ENCODE measurements around the gene IL12RB1. TPM values are rescaled to one million over a fixed set of nuclear protein-coding genes. Genes with fewer than 3 reads are reported as not detected.

IL12RB1 gene
- polyA plus RNA-seq, 12 donors = 0.21 to 0.58 (median 0.32) TPM; not detected in 2

- no peak for DNase-seq
Observed at GRCh38 chr19:18010149-18010548, 76.6 kb downstream of the IL12RB1 start.

- DNase-seq = no peak
Observed at GRCh38 chr19:18009412-18010066, 77.2 kb downstream of the IL12RB1 start.

Other genes with a start within 250 kb of the IL12RB1 start
- gene JAK3, start 239.0 kb downstream of the IL12RB1 start, polyA plus RNA-seq (ENCODE audit: insufficient read length in 12 of 12) = 1 to 10 TPM in 10 of 12 donors, under 1 TPM in 1, not detected in 1; 0.60 to 6.4 (median 1.9) TPM
- gene RPL18A, start 227.0 kb downstream of the IL12RB1 start, polyA plus RNA-seq (ENCODE audit: insufficient read length in 12 of 12) = 1,000 to 10,000 TPM in 11 of 12 donors, not detected in 1; 1,385 to 2,689 (median 1,882) TPM
- under 1 TPM in 6 of 12 donors, not detected in 6; 0.05 to 0.11 (median 0.06) TPM for gene SLC5A5, start 215.0 kb downstream of the IL12RB1 start, polyA plus RNA-seq (ENCODE audit: insufficient read length in 12 of 12)
- 10 to 100 TPM in 11 of 12 donors, not detected in 1; 31.2 to 90.7 (median 45.0) TPM for gene CCDC124, start 153.9 kb downstream of the IL12RB1 start, polyA plus RNA-seq (ENCODE audit: insufficient read length in 12 of 12)
- 1 to 10 TPM in 6 of 12 donors, under 1 TPM in 4, not detected in 2; 0.56 to 6.9 (median 1.0) TPM for gene KCNN1, start 119.8 kb downstream of the IL12RB1 start, polyA plus RNA-seq (ENCODE audit: insufficient read length in 12 of 12)
- 1 to 10 TPM in 11 of 12 donors, not detected in 1; 2.7 to 9.7 (median 4.7) TPM for gene ARRDC2, start 78.8 kb downstream of the IL12RB1 start, polyA plus RNA-seq (ENCODE audit: insufficient read length in 12 of 12)
- gene MAST3, start 10.8 kb upstream of the IL12RB1 start, polyA plus RNA-seq (ENCODE audit: insufficient read length in 12 of 12) = 10 to 100 TPM in 4 of 12 donors, 1 to 10 TPM in 8; 4.4 to 70.6 (median 8.8) TPM
- gene PIK3R2, start 66.2 kb upstream of the IL12RB1 start, polyA plus RNA-seq (ENCODE audit: insufficient read length in 12 of 12) = 10 to 100 TPM in 11 of 12 donors, not detected in 1; 33.4 to 70.2 (median 45.2) TPM
- 1 to 10 TPM in 3 of 12 donors, under 1 TPM in 4, not detected in 5; 0.09 to 4.5 (median 0.67) TPM for gene IFI30, start 86.9 kb upstream of the IL12RB1 start, polyA plus RNA-seq (ENCODE audit: insufficient read length in 12 of 12)
- gene MPV17L2, start 106.3 kb upstream of the IL12RB1 start, polyA plus RNA-seq (ENCODE audit: insufficient read length in 12 of 12) = 1 to 10 TPM in 10 of 12 donors, not detected in 2; 3.2 to 5.8 (median 5.2) TPM
- 1 to 10 TPM in 10 of 12 donors, not detected in 2; 2.7 to 5.5 (median 3.3) TPM for gene RAB3A, start 117.1 kb upstream of the IL12RB1 start, polyA plus RNA-seq (ENCODE audit: insufficient read length in 12 of 12)
- 1 to 10 TPM in 10 of 12 donors, not detected in 2; 1.1 to 8.3 (median 2.9) TPM for gene PDE4C, start 139.5 kb upstream of the IL12RB1 start, polyA plus RNA-seq (ENCODE audit: insufficient read length in 12 of 12)
- gene IQCN, start 187.5 kb upstream of the IL12RB1 start, polyA plus RNA-seq (ENCODE audit: insufficient read length in 12 of 12) = 10 to 100 TPM in 1 of 12 donors, 1 to 10 TPM in 10, not detected in 1; 1.9 to 17.4 (median 3.3) TPM
- 100 to 1,000 TPM in 8 of 12 donors, 10 to 100 TPM in 3, not detected in 1; 49.8 to 294 (median 112) TPM for gene JUND, start 194.7 kb upstream of the IL12RB1 start, polyA plus RNA-seq (ENCODE audit: insufficient read length in 12 of 12)
- 100 to 1,000 TPM in 1 of 12 donors, 10 to 100 TPM in 10, not detected in 1; 71.8 to 123 (median 76.6) TPM for gene LSM4, start 236.1 kb upstream of the IL12RB1 start, polyA plus RNA-seq (ENCODE audit: insufficient read length in 12 of 12)